OCI-LY3 (cell line): ENCODE data around the gene TMEM129.
A peak's percentile ranks its signal among the peaks of the same experiment; 100 is the strongest.

Experiments
- H2AFZ ChIP-seq: fragments of 200-600, 300-600 bp; shearing (Covaris generic); 2 replicates; pipeline ENCODE4 v1.6.0; 2014; ENCODE audit warnings: antibody characterized with exemption, low read depth, low read length
- H3K27ac ChIP-seq: fragments of 200-600, 300-600 bp; sonication (generic); 2 replicates; pipeline ENCODE4 v1.5.1; 2014; ENCODE audit warnings: mild to moderate bottlenecking, low read length, moderate library complexity, mixed read lengths
- H3K27me3 ChIP-seq: fragments of 200-600, 300-600 bp; sonication (generic); 2 replicates; pipeline ENCODE4 v1.6.1; 2014; ENCODE audit warnings: low read depth, low read length, mixed read lengths
- H3K36me3 ChIP-seq: fragments of 200-600, 300-600 bp; sonication (generic); replicated peaks from 2 replicates; pipeline ENCODE3; 2014; ENCODE audit warnings: low read depth, low read length, mixed read lengths
- H3K4me1 ChIP-seq: fragments of 300-600, 200-600 bp; sonication (generic); 2 replicates; pipeline ENCODE4 v1.6.1; 2014; ENCODE audit warnings: low read length, mixed read lengths
- H3K4me2 ChIP-seq: fragments of 200-600, 300-600 bp; sonication (generic); 2 replicates; pipeline ENCODE4 v1.6.1; 2014; ENCODE audit warnings: low read length, mixed read lengths
- H3K4me3 ChIP-seq: fragments of 300-600, 200-600 bp; sonication (generic); 2 replicates; pipeline ENCODE4 v1.5.1; 2014; ENCODE audit warnings: antibody characterized with exemption, mild to moderate bottlenecking, low read length, moderate library complexity
- H3K79me2 ChIP-seq: fragments of 300-600, 200-600 bp; shearing (Covaris generic); 2 replicates; pipeline ENCODE4 v1.6.1; 2014; ENCODE audit warnings: mild to moderate bottlenecking, low read length, mixed read lengths
- H3K9ac ChIP-seq: fragments of 300-600, 200-600 bp; shearing (Covaris generic); 2 replicates; pipeline ENCODE4 v1.6.0; 2014; ENCODE audit warnings: mild to moderate bottlenecking, low read length, moderate library complexity
- H3K9me3 ChIP-seq: fragments of 200-600, 300-600 bp; shearing (Covaris generic); 2 replicates; pipeline ENCODE4 v1.6.1; 2014; ENCODE audit warnings: low read length, mixed read lengths; ENCODE audit not compliant: insufficient read depth
- H4K20me1 ChIP-seq: fragments of 200-600, 300-600 bp; sonication (generic); 2 replicates; pipeline ENCODE4 v1.6.1; 2016; ENCODE audit warnings: low read length, mixed read lengths; ENCODE audit not compliant: insufficient read depth
- EZH2phosphoT487 ChIP-seq: fragments of 200-600 bp; shearing (Covaris generic); IDR thresholded peaks from 2 replicates; pipeline ENCODE4 v1.6.1; 2018; ENCODE audit warnings: antibody characterized with exemption, mixed run types, low read depth
- TF ChIP-seq, protein P1 (sequence below): fragments of 200-600, 300-600 bp; sonication (generic); IDR thresholded peaks from 2 replicates; pipeline ENCODE4 v1.5.1; 2014; ENCODE audit warnings: antibody characterized with exemption, low read length, low read depth

TMEM129 gene

DNA sequence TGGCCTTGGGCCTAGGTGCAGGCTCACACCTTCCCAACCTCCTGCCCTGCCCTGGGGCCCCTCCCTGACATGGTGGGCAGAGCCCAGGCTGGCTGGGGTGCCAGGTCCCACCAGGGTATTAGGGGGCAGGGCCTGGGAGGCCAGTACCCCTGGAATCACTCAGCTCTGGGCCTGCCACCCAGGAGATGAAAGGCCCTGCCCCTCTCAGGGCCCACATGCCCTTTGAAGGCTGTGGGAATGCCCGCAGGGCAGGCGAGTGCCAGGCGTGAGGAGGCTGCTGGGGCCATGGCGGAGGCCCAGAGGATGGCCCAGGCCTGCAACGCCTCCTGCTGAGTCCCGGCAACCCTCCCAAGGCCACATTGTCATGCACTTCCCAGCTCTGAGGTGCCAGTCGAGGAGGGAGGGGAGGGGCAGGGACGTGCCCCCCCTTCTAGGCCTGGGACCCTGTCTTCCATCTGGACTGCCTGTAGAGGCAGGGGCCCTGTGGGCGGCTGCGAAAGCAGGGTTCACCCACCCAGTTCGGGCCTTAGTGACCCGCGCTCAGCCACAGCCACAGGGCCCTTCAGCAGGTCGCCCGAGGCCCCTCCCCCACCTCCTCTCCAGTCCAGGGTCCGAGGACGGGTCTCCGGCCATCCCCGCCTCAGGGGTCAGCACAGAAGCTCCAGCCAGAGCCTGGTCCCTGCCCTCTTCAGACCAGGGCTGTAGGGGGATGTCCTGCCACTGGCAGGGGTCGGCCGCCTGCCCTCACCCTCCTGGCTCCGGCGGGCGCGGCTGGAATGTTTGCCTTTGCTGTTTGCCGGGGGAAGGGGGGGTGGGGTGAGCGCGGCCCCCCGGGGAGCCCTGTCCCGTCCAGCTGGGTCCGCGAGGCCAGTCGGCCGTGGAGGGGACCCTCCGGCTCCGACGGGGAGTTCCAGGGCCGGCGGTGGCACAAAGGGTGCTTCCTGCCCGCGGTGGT is 45.3 kb upstream of the TMEM129 start:
- Histone ChIP-seq H3K27ac (no peak overlapping the region), H3K9me3 (no peaks in the 10 kb centered on the region), H3K27me3 (peaks cover 6% of the 10 kb centered on the region; the same call in 1 of the 2 replicates), H3K36me3 (no peaks in the 10 kb centered on the region), H3K4me1 (peaks cover 10% of the 10 kb centered on the region; the same call in 1 of the 2 replicates), H3K4me3 (peak overlapping the region; percentile 70), H4K20me1 (no peaks in the 10 kb centered on the region), H3K9ac (no peak overlapping the region), H3K79me2 (no peaks in the 10 kb centered on the region), H3K4me2 (peak overlapping the region; percentile 59), H2AFZ (0 out of 2 replicates have a peak overlapping the region, but pooled peaks have one; percentile 6)
- no peak for TF ChIP-seq EZH2phosphoT487
- TF ChIP-seq, protein P1, sequence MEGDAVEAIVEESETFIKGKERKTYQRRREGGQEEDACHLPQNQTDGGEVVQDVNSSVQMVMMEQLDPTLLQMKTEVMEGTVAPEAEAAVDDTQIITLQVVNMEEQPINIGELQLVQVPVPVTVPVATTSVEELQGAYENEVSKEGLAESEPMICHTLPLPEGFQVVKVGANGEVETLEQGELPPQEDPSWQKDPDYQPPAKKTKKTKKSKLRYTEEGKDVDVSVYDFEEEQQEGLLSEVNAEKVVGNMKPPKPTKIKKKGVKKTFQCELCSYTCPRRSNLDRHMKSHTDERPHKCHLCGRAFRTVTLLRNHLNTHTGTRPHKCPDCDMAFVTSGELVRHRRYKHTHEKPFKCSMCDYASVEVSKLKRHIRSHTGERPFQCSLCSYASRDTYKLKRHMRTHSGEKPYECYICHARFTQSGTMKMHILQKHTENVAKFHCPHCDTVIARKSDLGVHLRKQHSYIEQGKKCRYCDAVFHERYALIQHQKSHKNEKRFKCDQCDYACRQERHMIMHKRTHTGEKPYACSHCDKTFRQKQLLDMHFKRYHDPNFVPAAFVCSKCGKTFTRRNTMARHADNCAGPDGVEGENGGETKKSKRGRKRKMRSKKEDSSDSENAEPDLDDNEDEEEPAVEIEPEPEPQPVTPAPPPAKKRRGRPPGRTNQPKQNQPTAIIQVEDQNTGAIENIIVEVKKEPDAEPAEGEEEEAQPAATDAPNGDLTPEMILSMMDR, result no peak

DNA sequence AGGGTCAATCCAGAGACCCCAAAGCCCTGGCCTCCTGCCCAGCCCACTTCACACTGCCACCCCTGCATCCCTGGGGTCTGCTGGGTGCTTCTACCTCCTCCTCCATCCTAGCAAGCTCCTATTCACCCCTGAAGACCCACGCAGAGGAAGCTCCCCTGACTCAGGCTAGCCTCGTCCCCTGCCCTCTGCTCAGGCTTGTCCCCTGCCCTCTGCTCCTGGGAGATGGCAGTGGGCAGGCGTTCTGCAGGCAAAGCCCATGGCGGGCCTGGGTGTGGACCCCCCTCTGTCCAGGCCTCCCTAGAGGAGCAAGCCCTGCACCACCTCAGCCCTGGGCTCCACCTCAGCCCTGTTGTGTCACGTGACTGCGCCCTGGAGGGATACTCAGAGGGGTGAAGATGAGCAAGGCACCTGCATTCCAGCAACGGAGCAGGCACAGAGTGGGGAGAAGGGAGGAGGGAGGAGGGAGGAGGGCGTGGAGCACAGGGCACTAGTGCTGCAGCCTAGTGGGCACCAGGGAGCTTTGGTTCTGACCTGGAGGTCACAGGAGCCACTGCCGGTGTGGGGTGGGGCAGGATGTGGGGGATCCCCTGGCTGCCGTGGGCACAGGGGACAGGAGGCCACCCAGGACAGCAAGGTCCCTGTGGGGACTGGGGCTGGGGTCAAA is 44.4 kb upstream of the TMEM129 start:
- H3K27ac ChIP-seq, result no peak overlapping the region

DNA sequence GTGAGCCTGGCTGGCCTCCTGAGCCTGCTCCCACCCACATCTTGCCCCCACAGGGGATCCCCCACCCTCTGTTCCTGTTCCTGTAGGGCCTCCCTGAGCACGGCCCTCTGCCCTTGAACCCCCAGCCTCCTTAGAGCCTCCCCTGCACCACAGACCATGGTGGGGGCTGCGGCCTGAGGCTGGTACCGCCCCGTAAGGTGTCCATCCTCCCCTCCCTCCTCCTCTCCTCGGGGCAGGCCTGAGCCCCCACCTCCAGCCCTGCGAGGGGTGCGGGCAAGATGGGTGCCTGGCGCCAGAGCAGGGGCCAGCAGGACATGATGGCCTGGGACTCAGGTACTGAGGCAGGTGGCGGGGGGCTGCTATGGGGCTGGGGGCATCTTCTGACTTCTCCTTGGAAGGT is 43.5 kb upstream of the TMEM129 start:
- Histone ChIP-seq H3K36me3 (no peaks in the 10 kb centered on the region), H3K4me3 (no peak overlapping the region), H3K79me2 (no peaks in the 10 kb centered on the region), H3K4me1 (peaks cover 10% of the 10 kb centered on the region; the same call in 1 of the 2 replicates), H4K20me1 (no peaks in the 10 kb centered on the region), H3K27ac (no peak overlapping the region), H3K9me3 (no peaks in the 10 kb centered on the region), H3K27me3 (no peaks in the 10 kb centered on the region), H3K9ac (no peak overlapping the region), H2AFZ (no peak overlapping the region), H3K4me2 (no peak overlapping the region)
- no peak for TF ChIP-seq EZH2phosphoT487
- TF ChIP-seq, protein P1, result no peak

More for the DNA sequence above, 44.4 kb upstream of the TMEM129 start:
- H3K9ac ChIP-seq, result no peak overlapping the region
- H3K9me3 ChIP-seq, result no peaks in the 10 kb centered on the region
- H2AFZ ChIP-seq, result no peak overlapping the region
- H3K79me2 ChIP-seq, result no peaks in the 10 kb centered on the region
- H3K27me3 ChIP-seq, result peaks cover 4% of the 10 kb centered on the region; the same call in 1 of the 2 replicates
- no peaks in the 10 kb centered on the region for H3K36me3 ChIP-seq
- H3K4me1 ChIP-seq, result peaks cover 10% of the 10 kb centered on the region; the same call in 1 of the 2 replicates
- no peak overlapping the region for H3K4me2 ChIP-seq
- no peak for TF ChIP-seq EZH2phosphoT487
- TF ChIP-seq, protein P1, result no peak
- H3K4me3 ChIP-seq, result no peak overlapping the region
- no peaks in the 10 kb centered on the region for H4K20me1 ChIP-seq

DNA sequence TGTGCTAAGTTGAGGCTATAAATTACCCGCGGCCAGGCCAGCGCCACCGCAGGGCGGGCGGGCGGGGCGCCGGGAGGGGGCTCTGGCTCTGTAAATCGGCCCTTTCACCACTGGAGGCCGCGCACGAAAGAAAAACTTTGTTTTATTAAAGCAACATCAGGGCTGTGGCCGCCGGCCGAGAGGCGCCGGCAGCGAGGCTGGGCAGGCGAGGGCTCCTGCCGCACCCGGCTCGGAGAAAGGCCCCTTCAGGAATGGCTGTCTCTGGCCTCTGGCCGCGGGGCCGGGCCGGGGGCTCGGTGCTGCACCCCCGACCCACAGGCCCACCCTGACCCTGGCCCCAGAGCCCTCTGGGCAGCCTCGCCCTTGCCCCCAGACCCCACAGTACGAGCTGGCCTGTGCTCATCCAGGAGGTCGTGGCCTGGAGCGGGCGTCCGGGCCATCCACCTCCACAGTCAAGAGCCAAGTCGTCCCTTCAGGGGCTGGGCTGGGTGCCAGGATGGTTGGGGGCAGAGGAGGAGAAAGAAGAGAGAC is 42.5 kb upstream of the TMEM129 start:
- Histone ChIP-seq H3K36me3 (no peaks in the 10 kb centered on the region), H3K79me2 (no peaks in the 10 kb centered on the region), H3K27ac (no peak overlapping the region), H3K4me2 (no peak overlapping the region), H3K9ac (no peak overlapping the region), H3K4me1 (peaks cover 10% of the 10 kb centered on the region; the same call in 1 of the 2 replicates), H4K20me1 (no peaks in the 10 kb centered on the region), H3K27me3 (no peaks in the 10 kb centered on the region), H3K4me3 (no peak overlapping the region), H3K9me3 (no peaks in the 10 kb centered on the region), H2AFZ (no peak overlapping the region)
- TF ChIP-seq, protein P1, result no peak
